ENCODE data around the gene LOX. TPM values are rescaled to one million over a fixed set of nuclear protein-coding genes. Genes with fewer than 3 reads are reported as not detected.

Gene LOX
- total and polyA plus RNA-seq, 9 of the 15 experiments (the other 6 are each of a cell fraction or from before 2014, with no cell fraction given): 0.06 to 0.09 TPM; not detected in 7

DNA sequence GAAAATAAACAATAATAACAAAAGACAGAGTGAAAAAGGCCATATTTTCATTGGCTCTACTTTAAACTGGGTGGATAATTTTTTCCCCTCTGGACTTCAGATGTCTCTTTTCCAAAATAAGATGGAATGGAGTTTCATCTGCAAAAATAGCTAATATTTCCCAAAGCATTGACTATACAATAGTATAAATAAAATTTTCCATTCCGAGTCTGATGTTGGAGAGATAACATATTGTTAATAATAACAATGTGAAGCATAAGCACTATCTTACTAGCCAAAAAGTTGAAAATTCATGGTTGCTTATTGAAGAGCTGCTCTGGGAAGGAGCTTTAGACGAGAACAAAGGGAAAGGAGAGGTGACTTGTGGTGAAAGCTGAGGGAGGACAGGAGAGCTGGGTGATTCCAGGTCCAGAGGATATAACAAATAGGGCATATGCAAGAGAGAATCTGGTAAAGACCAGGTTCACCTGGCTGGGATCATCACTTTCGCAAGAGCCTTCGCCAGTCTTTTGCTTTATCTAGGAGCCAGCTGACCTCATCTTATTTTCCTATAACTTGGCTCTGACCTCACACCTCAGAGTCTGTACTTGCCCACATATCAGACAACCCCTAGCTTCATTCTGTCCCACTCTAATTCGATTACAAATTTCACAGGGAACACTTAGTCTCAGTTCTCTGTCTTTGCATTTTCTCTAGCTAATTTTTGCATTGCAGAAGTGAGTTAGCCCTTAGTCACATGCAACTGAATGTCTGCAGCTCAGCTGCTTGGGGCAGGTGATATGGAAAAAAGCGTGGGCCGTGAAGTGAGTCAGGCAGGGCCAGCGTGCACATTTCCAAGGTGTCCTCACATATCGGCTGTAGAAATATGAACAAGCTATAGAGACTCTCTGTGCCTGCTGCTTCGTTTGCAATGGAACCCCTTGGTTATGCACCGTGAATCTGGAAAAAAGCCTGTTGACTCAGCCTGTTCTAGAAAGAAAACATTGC lies 43.7 kb upstream of the LOX start (continued):
- TF ChIP-seq, protein P1, sequence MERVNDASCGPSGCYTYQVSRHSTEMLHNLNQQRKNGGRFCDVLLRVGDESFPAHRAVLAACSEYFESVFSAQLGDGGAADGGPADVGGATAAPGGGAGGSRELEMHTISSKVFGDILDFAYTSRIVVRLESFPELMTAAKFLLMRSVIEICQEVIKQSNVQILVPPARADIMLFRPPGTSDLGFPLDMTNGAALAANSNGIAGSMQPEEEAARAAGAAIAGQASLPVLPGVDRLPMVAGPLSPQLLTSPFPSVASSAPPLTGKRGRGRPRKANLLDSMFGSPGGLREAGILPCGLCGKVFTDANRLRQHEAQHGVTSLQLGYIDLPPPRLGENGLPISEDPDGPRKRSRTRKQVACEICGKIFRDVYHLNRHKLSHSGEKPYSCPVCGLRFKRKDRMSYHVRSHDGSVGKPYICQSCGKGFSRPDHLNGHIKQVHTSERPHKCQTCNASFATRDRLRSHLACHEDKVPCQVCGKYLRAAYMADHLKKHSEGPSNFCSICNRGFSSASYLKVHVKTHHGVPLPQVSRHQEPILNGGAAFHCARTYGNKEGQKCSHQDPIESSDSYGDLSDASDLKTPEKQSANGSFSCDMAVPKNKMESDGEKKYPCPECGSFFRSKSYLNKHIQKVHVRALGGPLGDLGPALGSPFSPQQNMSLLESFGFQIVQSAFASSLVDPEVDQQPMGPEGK (CRISPR knock-in tag; IDR thresholded peaks at IDR 0.05; ENCODE audit: borderline replicate concordance): no peak
- no peak for TF ChIP-seq GTF2F1 (IDR thresholded peaks at IDR 0.05; ENCODE audit: low read depth, low read length)
- no peak for TF ChIP-seq KLF10 (CRISPR knock-in tag; IDR thresholded peaks at IDR 0.05)
- TF ChIP-seq PCBP1 (IDR thresholded peaks at IDR 0.05; ENCODE audit: low read depth, low read length, poor library complexity, severe bottlenecking): no peak
- TF ChIP-seq FOSL1 (tag; conservative IDR thresholded peaks at IDR 0.05): peak; percentile 54; the same call in 1 of the 2 replicates
- TF ChIP-seq TAF7 (tag; IDR thresholded peaks at IDR 0.05): no peak
- TF ChIP-seq BRD4 (IDR thresholded peaks at IDR 0.05): no peak
- TF ChIP-seq BHLHE40 (IDR thresholded peaks at IDR 0.05; ENCODE audit: low read length): peak; percentile 86
- no peak for TF ChIP-seq MTF1 (CRISPR knock-in tag; IDR thresholded peaks at IDR 0.05; ENCODE audit: borderline replicate concordance)
- TF ChIP-seq POLR2B (IDR thresholded peaks at IDR 0.05; ENCODE audit: low read depth, partially characterized antibody): no peak
- TF ChIP-seq ZKSCAN1 (IDR thresholded peaks at IDR 0.05; ENCODE audit: low read depth, low read length): no peak
- TF ChIP-seq CCAR2 (IDR thresholded peaks at IDR 0.05; ENCODE audit: low read depth, low read length): no peak
- peak; percentile 74 for TF ChIP-seq L3MBTL2 (IDR thresholded peaks at IDR 0.05)
- no peak for TF ChIP-seq ZNF584 (CRISPR knock-in tag; IDR thresholded peaks at IDR 0.05; ENCODE audit: low read depth)
- TF ChIP-seq, protein P2, sequence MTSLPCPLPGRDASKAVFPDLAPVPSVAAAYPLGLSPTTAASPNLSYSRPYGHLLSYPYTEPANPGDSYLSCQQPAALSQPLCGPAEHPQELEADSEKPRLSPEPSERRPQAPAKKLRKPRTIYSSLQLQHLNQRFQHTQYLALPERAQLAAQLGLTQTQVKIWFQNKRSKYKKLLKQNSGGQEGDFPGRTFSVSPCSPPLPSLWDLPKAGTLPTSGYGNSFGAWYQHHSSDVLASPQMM (CRISPR knock-in tag; IDR thresholded peaks at IDR 0.05): no peak
- TF ChIP-seq SREBF1 (IDR thresholded peaks at IDR 0.05; ENCODE audit: borderline replicate concordance, low read depth, low read length): no peak
- no peak for TF ChIP-seq GABPB2 (CRISPR knock-in tag; conservative IDR thresholded peaks at IDR 0.05)
- TF ChIP-seq BACH1 (tag; IDR thresholded peaks at IDR 0.05): no peak
- no peak for TF ChIP-seq PYGO2 (tag; IDR thresholded peaks at IDR 0.05)
- no peak for TF ChIP-seq SNRNP70 (optimal IDR thresholded peaks at IDR 0.05; ENCODE audit: low read depth, low read length)
- TF ChIP-seq TCF7L2 (IDR thresholded peaks at IDR 0.05; ENCODE audit: low read depth, low read length): no peak
- TF ChIP-seq, protein P3, sequence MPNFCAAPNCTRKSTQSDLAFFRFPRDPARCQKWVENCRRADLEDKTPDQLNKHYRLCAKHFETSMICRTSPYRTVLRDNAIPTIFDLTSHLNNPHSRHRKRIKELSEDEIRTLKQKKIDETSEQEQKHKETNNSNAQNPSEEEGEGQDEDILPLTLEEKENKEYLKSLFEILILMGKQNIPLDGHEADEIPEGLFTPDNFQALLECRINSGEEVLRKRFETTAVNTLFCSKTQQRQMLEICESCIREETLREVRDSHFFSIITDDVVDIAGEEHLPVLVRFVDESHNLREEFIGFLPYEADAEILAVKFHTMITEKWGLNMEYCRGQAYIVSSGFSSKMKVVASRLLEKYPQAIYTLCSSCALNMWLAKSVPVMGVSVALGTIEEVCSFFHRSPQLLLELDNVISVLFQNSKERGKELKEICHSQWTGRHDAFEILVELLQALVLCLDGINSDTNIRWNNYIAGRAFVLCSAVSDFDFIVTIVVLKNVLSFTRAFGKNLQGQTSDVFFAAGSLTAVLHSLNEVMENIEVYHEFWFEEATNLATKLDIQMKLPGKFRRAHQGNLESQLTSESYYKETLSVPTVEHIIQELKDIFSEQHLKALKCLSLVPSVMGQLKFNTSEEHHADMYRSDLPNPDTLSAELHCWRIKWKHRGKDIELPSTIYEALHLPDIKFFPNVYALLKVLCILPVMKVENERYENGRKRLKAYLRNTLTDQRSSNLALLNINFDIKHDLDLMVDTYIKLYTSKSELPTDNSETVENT (CRISPR knock-in tag; IDR thresholded peaks at IDR 0.05): no peak
- no peak for TF ChIP-seq SIRT6 (IDR thresholded peaks at IDR 0.05; ENCODE audit: low read depth, low read length)

All from K562 (cell line).